Measurements from ENCODE around the gene WDR45B.

WDR45B gene

GRCh38 chr17:82600731-82601446 lies 47.4 kb downstream of the WDR45B start:
- Histone ChIP-seq H2AFZ (ENCODE audit: low read depth) (no peak overlapping the region), H3K9ac (no peak overlapping the region), H3K4me2 (no peak overlapping the region), H3K27me3 (ENCODE audit: insufficient read depth, low read depth) (no peaks in the 10 kb centered on the region), H3K27ac (no peak overlapping the region), H4K20me1 (ENCODE audit: insufficient read depth) (no peaks in the 10 kb centered on the region), H3K4me1 (ENCODE audit: low read depth, poor library complexity, severe bottlenecking) (no peaks in the 10 kb centered on the region), H3K4me3 (IDR thresholded peaks at IDR 0.05; ENCODE audit: insufficient read depth, low read depth, low read length) (no peak overlapping the region), H3K36me3 (ENCODE audit: insufficient read depth) (no peaks in the 10 kb centered on the region; the same call in 1 of the 2 replicates), H3K79me2 (ENCODE audit: insufficient read depth, low read depth) (no peaks in the 10 kb centered on the region)
- no peak for TF ChIP-seq CTCF (conservative IDR thresholded peaks at IDR 0.05; ENCODE audit: low read depth, low read length)

- H3K36me3 ChIP-seq (ENCODE audit: insufficient read depth) = no peaks in the 10 kb centered on the region; the same call in 1 of the 2 replicates
- no peak overlapping the region for H3K27ac ChIP-seq
- no peaks in the 10 kb centered on the region for H4K20me1 ChIP-seq (ENCODE audit: insufficient read depth)
- H3K4me3 ChIP-seq (IDR thresholded peaks at IDR 0.05; ENCODE audit: insufficient read depth, low read depth, low read length) = no peak overlapping the region
- H3K4me1 ChIP-seq (ENCODE audit: low read depth, poor library complexity, severe bottlenecking) = no peaks in the 10 kb centered on the region
- H2AFZ ChIP-seq (ENCODE audit: low read depth) = no peak overlapping the region
- no peak for TF ChIP-seq CTCF (conservative IDR thresholded peaks at IDR 0.05; ENCODE audit: low read depth, low read length)
- no peaks in the 10 kb centered on the region for H3K27me3 ChIP-seq (ENCODE audit: insufficient read depth, low read depth)
- no peak overlapping the region for H3K9ac ChIP-seq
- H3K4me2 ChIP-seq = no peak overlapping the region
- H3K79me2 ChIP-seq (ENCODE audit: insufficient read depth, low read depth) = no peaks in the 10 kb centered on the region
Observed at GRCh38 chr17:82599674-82600661, 48.3 kb downstream of the WDR45B start.

GRCh38 chr17:82598256-82599119 lies 49.8 kb downstream of the WDR45B start:
- H3K27me3 ChIP-seq (ENCODE audit: insufficient read depth, low read depth) = no peaks in the 10 kb centered on the region
- no peak overlapping the region for H3K4me3 ChIP-seq (IDR thresholded peaks at IDR 0.05; ENCODE audit: insufficient read depth, low read depth, low read length)
- H3K27ac ChIP-seq = no peak overlapping the region
- H3K4me1 ChIP-seq (ENCODE audit: low read depth, poor library complexity, severe bottlenecking) = no peaks in the 10 kb centered on the region
- H3K9ac ChIP-seq = no peak overlapping the region
- H2AFZ ChIP-seq (ENCODE audit: low read depth) = no peak overlapping the region
- H3K4me2 ChIP-seq = no peak overlapping the region
- no peak for TF ChIP-seq CTCF (conservative IDR thresholded peaks at IDR 0.05; ENCODE audit: low read depth, low read length)
- H4K20me1 ChIP-seq (ENCODE audit: insufficient read depth) = no peaks in the 10 kb centered on the region
- no peaks in the 10 kb centered on the region; the same call in 1 of the 2 replicates for H3K36me3 ChIP-seq (ENCODE audit: insufficient read depth)
- H3K79me2 ChIP-seq (ENCODE audit: insufficient read depth, low read depth) = no peaks in the 10 kb centered on the region
